Measurements from ENCODE around the gene PLXNA1. TPM values are rescaled to one million over a fixed set of nuclear protein-coding genes. Genes with fewer than 3 reads are reported as not detected.

The PLXNA1 gene
- total RNA-seq, 1 donor from 2014 or later = 63.3 TPM

- FAIRE-seq = no peak
- H3K9me3 Mint-ChIP-seq (ENCODE audit: unreplicated experiment) = no peaks in the 10 kb centered on the region
Measured at GRCh38 chr3:127005864-127006500, 23.1 kb downstream of the PLXNA1 start.

GRCh38 chr3:127006781-127007436, 24.0 kb downstream of the PLXNA1 start:
- H3K36me3 Mint-ChIP-seq (ENCODE audit: low read depth, unreplicated experiment) = peaks cover 6% of the 10 kb centered on the region
- H3K9me3 Mint-ChIP-seq (ENCODE audit: unreplicated experiment) = no peaks in the 10 kb centered on the region

More at GRCh38 chr3:127005864-127006500, 23.1 kb downstream of the PLXNA1 start:
- Mint-ChIP-seq H3K27me3 (ENCODE audit: low read depth, unreplicated experiment) (no peaks in the 10 kb centered on the region), H3K27ac (ENCODE audit: unreplicated experiment) (peak overlapping the region; percentile 58), H3K36me3 (ENCODE audit: low read depth, unreplicated experiment) (peaks cover 6% of the 10 kb centered on the region), H3K4me3 (ENCODE audit: unreplicated experiment) (peak overlapping the region; percentile 45), H3K4me1 (ENCODE audit: low read depth, unreplicated experiment) (peaks cover 16% of the 10 kb centered on the region)
- Histone ChIP-seq H3K4me3 (ENCODE audit: insufficient read depth, low read depth, low read length) (peak overlapping the region; percentile 15), H3K27me3 (ENCODE audit: insufficient read depth, low read length) (no peaks in the 10 kb centered on the region), H3K27ac (ENCODE audit: low read depth, low read length) (no peak overlapping the region), H3K9ac (ENCODE audit: low read length) (peak overlapping the region; percentile 28), H3K36me3 (ENCODE audit: insufficient read depth, low read length) (peaks cover 3% of the 10 kb centered on the region), H3K9me3 (ENCODE audit: insufficient read depth, low read depth, low read length) (no peaks in the 10 kb centered on the region), H3K79me2 (ENCODE audit: insufficient read depth, low read length) (peaks cover 44% of the 10 kb centered on the region), H3K4me1 (ENCODE audit: insufficient read depth, low read length) (peaks cover 37% of the 10 kb centered on the region), H2AFZ (ENCODE audit: low read depth, low read length) (no peak overlapping the region), H3K4me2 (ENCODE audit: low read length) (peak overlapping the region; percentile 61), H4K20me1 (ENCODE audit: insufficient read depth, low read length) (peaks cover 33% of the 10 kb centered on the region)
- no peak for TF ChIP-seq EZH2 (IDR thresholded peaks at IDR 0.05; ENCODE audit: insufficient read depth, low read length)
- TF ChIP-seq, protein P1, sequence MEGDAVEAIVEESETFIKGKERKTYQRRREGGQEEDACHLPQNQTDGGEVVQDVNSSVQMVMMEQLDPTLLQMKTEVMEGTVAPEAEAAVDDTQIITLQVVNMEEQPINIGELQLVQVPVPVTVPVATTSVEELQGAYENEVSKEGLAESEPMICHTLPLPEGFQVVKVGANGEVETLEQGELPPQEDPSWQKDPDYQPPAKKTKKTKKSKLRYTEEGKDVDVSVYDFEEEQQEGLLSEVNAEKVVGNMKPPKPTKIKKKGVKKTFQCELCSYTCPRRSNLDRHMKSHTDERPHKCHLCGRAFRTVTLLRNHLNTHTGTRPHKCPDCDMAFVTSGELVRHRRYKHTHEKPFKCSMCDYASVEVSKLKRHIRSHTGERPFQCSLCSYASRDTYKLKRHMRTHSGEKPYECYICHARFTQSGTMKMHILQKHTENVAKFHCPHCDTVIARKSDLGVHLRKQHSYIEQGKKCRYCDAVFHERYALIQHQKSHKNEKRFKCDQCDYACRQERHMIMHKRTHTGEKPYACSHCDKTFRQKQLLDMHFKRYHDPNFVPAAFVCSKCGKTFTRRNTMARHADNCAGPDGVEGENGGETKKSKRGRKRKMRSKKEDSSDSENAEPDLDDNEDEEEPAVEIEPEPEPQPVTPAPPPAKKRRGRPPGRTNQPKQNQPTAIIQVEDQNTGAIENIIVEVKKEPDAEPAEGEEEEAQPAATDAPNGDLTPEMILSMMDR (IDR thresholded peaks at IDR 0.05; ENCODE audit: insufficient read depth, low read depth, low read length) = no peak
- DNase-seq (ENCODE audit: low read depth) = peak; percentile 48

More at GRCh38 chr3:127006781-127007436, 24.0 kb downstream of the PLXNA1 start:
- DNase-seq (ENCODE audit: low read depth) = peak; percentile 7
- Mint-ChIP-seq H3K4me3 (ENCODE audit: unreplicated experiment) (no peak overlapping the region), H3K4me1 (ENCODE audit: low read depth, unreplicated experiment) (peaks cover 16% of the 10 kb centered on the region), H3K27ac (ENCODE audit: unreplicated experiment) (no peak overlapping the region), H3K27me3 (ENCODE audit: low read depth, unreplicated experiment) (no peaks in the 10 kb centered on the region)
- Histone ChIP-seq H3K4me2 (ENCODE audit: low read length) (no peak overlapping the region), H3K27me3 (ENCODE audit: insufficient read depth, low read length) (no peaks in the 10 kb centered on the region), H3K27ac (ENCODE audit: low read depth, low read length) (no peak overlapping the region), H3K9me3 (ENCODE audit: insufficient read depth, low read depth, low read length) (no peaks in the 10 kb centered on the region), H3K4me1 (ENCODE audit: insufficient read depth, low read length) (peaks cover 37% of the 10 kb centered on the region), H4K20me1 (ENCODE audit: insufficient read depth, low read length) (peaks cover 42% of the 10 kb centered on the region), H3K4me3 (ENCODE audit: insufficient read depth, low read depth, low read length) (no peak overlapping the region), H3K79me2 (ENCODE audit: insufficient read depth, low read length) (peaks cover 36% of the 10 kb centered on the region), H3K36me3 (ENCODE audit: insufficient read depth, low read length) (peaks cover 3% of the 10 kb centered on the region), H3K9ac (ENCODE audit: low read length) (no peak overlapping the region), H2AFZ (ENCODE audit: low read depth, low read length) (no peak overlapping the region)
- TF ChIP-seq, protein P1 (IDR thresholded peaks at IDR 0.05; ENCODE audit: insufficient read depth, low read depth, low read length) = no peak
- TF ChIP-seq EZH2 (IDR thresholded peaks at IDR 0.05; ENCODE audit: insufficient read depth, low read length) = no peak
- no peak for FAIRE-seq

All from astrocyte (in vitro differentiated cells and primary cell).